ENCODE measurements around the gene LRCH3.

GRCh38 chr3:197810901-197811300 is 19.8 kb downstream of the LRCH3 start:
- TF ChIP-seq POLR2A (IDR thresholded peaks at IDR 0.05) (no peak), EP300 (IDR thresholded peaks at IDR 0.05) (no peak)
- TF ChIP-seq, protein P1, sequence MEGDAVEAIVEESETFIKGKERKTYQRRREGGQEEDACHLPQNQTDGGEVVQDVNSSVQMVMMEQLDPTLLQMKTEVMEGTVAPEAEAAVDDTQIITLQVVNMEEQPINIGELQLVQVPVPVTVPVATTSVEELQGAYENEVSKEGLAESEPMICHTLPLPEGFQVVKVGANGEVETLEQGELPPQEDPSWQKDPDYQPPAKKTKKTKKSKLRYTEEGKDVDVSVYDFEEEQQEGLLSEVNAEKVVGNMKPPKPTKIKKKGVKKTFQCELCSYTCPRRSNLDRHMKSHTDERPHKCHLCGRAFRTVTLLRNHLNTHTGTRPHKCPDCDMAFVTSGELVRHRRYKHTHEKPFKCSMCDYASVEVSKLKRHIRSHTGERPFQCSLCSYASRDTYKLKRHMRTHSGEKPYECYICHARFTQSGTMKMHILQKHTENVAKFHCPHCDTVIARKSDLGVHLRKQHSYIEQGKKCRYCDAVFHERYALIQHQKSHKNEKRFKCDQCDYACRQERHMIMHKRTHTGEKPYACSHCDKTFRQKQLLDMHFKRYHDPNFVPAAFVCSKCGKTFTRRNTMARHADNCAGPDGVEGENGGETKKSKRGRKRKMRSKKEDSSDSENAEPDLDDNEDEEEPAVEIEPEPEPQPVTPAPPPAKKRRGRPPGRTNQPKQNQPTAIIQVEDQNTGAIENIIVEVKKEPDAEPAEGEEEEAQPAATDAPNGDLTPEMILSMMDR (IDR thresholded peaks at IDR 0.05) = no peak

Measured in tibial nerve (tissue), 4 donors.